Measurements from ENCODE around the gene SPARC. TPM values are rescaled to one million over a fixed set of nuclear protein-coding genes. Genes with fewer than 3 reads are reported as not detected.
"Not testable (repeated sequence)": the region's sequence is repeated elsewhere in the genome, so short reads cannot be mapped to it uniquely, and the experiment has no call there.

Gene SPARC
- total RNA-seq = not detected in 2 replicates

GRCh38 chr5:151686674-151687407 lies at the start of gene SPARC:
Gene SPARC (minus strand): TSS chr5:151686915. CDS start chr5:151676188, 10,727 bp downstream.
- H3K9me3 Mint-ChIP-seq = no peaks in the 10 kb centered on the region
- peaks cover 29% of the 10 kb centered on the region for H3K27me3 Mint-ChIP-seq (ENCODE audit: insufficient read depth)
- H3K27ac Mint-ChIP-seq = no peak within 1 kb of the TSS
- H3K4me1 Mint-ChIP-seq (ENCODE audit: low read depth) = peaks cover 9% of the 10 kb centered on the region
- no peaks in the 10 kb centered on the region for H3K36me3 Mint-ChIP-seq (ENCODE audit: low read depth)
- no peak within 1 kb of the TSS for H3K4me3 Mint-ChIP-seq
- no peak for DNase-seq (ENCODE audit: low spot score)
- intact Hi-C loops (cut with micrococcal nuclease) = no loop called here

DNA sequence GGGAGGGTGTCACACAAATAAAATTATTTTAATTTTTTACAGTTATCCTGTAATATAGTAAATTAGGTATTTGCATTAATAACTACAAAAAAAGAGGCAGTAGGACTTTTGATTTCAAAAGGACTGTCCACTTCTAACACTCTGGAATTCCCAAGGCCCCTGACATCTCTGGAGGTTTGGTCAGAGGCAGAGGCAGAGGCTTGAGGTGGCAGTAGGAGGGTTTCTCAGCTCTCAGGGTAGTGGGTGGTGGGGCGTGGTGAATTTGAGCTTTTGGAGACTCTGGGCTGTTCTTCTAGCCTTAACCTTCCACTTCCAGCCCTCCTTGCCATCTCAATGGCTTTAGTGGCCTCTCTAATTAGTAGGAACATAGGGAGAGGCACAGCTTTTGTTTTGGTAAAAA lies 48.9 kb upstream of the SPARC start:
- Mint-ChIP-seq H3K36me3 (ENCODE audit: low read depth) (peaks cover 13% of the 10 kb centered on the region), H3K4me3 (no peak overlapping the region), H3K9me3 (no peaks in the 10 kb centered on the region), H3K27me3 (ENCODE audit: insufficient read depth) (no peaks in the 10 kb centered on the region), H3K4me1 (ENCODE audit: low read depth) (no peaks in the 10 kb centered on the region), H3K27ac (no peak overlapping the region)
- DNase-seq (ENCODE audit: low spot score) = no peak
- intact Hi-C loops (cut with micrococcal nuclease) = no loop called here

DNA sequence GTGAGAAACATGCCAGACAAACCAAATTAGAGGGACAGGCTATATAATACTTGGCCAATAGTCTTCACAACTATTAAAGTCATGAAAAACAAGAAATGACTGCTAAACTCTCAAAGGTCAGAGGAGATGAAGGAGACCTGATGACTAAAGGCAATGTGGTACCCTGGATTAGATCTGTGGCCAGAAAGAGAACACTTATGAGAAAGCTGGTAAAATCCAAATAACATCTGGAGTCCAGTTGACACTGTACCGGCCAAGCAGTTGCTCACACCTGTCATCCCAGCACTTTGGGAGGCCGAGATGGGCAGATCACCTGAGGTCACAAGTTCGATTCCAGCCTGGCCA lies 47.3 kb upstream of the SPARC start:
- Mint-ChIP-seq H3K27me3 (ENCODE audit: insufficient read depth) (no peaks in the 10 kb centered on the region), H3K36me3 (ENCODE audit: low read depth) (peaks cover 22% of the 10 kb centered on the region), H3K9me3 (peaks cover 10% of the 10 kb centered on the region), H3K27ac (no peak overlapping the region), H3K4me3 (no peak overlapping the region), H3K4me1 (ENCODE audit: low read depth) (peaks cover 10% of the 10 kb centered on the region)
- intact Hi-C loops (cut with micrococcal nuclease) = no loop called here
- DNase-seq (ENCODE audit: low spot score) = no peak

DNA sequence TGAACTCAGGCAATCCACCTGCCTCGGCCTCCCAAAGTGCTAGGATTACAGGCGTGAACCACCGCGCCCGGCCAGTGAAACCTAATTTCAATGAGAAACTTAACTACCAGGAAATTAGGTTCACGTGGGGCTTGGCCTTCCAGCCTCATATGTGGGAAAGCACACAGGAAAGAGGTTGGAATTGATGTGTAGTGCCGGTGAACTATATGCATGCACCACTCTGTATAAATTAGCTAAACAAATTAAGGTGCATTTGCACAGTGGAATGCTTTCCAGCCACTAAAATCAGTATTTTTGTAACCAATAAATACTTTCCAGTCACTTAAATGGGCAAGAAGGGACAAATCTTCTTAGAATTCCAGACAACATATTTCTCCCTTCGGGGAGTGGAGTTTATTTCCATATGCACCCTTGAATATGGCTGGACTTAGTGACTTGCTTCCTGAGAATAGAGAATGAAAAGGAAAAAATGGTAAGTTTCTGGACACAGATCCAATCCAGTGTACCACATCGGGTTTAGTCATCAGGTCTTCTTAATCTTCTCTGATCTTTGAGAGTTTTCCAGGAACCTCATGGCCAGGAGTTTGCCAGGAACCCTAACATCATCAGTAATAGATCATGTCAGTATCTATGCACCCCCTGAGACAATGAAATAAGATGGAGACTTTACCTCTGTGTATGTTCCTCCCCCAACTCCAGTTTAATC lies 46.8 kb upstream of the SPARC start:
- H3K27ac Mint-ChIP-seq = no peak overlapping the region
- intact Hi-C loops (cut with micrococcal nuclease) = no loop called here
- H3K27me3 Mint-ChIP-seq (ENCODE audit: insufficient read depth) = no peaks in the 10 kb centered on the region
- H3K36me3 Mint-ChIP-seq (ENCODE audit: low read depth) = peaks cover 21% of the 10 kb centered on the region
- no peak for DNase-seq (ENCODE audit: low spot score)
- peaks cover 10% of the 10 kb centered on the region for H3K9me3 Mint-ChIP-seq
- peaks cover 10% of the 10 kb centered on the region for H3K4me1 Mint-ChIP-seq (ENCODE audit: low read depth)
- no peak overlapping the region for H3K4me3 Mint-ChIP-seq

GRCh38 chr5:151730381-151730780 lies 43.7 kb upstream of the SPARC start:
- peaks cover 24% of the 10 kb centered on the region for H3K36me3 Mint-ChIP-seq (ENCODE audit: low read depth)
- H3K9me3 Mint-ChIP-seq = peaks cover 10% of the 10 kb centered on the region
- H3K4me1 Mint-ChIP-seq (ENCODE audit: low read depth) = peaks cover 10% of the 10 kb centered on the region
- intact Hi-C loops (cut with micrococcal nuclease) = no loop called here
- H3K27ac Mint-ChIP-seq = no peak overlapping the region
- no peak overlapping the region for H3K4me3 Mint-ChIP-seq
- no peaks in the 10 kb centered on the region for H3K27me3 Mint-ChIP-seq (ENCODE audit: insufficient read depth)
- DNase-seq (ENCODE audit: low spot score) = no peak

DNA sequence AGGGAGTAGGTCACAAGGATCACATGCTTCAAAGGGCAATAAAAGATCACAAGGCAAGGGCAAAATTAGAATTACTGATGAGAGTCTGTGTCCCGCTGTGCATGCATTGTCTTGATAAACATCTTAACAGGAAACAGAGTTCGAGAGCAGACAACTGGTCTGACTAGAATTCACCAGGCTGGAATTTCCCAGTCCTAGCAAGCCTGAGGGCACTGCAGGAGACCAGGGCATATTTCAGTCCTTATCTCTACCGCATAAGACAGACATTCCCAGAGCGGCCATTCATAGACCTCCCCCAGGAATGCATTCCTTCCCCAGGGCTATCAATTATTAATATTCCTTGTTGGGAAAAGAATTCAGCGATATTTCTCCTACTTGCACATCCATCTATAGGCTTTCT lies 42.9 kb upstream of the SPARC start:
- H3K4me3 Mint-ChIP-seq; H3K27me3 Mint-ChIP-seq (ENCODE audit: insufficient read depth); H3K27ac Mint-ChIP-seq; DNase-seq (ENCODE audit: low spot score); intact Hi-C loops (cut with micrococcal nuclease): not testable (repeated sequence)
- Mint-ChIP-seq H3K9me3 (peaks cover 10% of the 10 kb centered on the region), H3K36me3 (ENCODE audit: low read depth) (peaks cover 24% of the 10 kb centered on the region), H3K4me1 (ENCODE audit: low read depth) (peaks cover 10% of the 10 kb centered on the region)

DNA sequence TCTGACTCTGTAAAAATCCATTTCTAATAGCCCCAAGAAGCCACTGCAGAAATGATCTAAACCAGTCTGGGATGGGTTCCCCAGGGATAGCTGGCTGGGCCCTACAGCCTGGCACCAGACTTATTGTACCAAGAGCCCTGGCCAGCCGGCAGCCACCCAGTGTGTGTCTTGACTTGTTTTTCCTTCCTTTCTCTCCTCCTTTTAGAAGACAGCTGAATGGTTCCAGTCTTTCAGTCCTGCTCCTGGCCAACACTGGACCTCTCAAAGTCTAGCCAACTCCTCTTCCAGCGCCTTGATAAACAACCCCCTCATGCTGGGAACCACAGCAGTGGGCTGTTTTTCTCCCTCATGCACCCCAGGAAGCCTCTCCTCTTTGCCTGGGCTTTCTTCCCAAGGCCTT lies 37.6 kb upstream of the SPARC start:
- H3K4me1 Mint-ChIP-seq (ENCODE audit: low read depth) = peaks cover 18% of the 10 kb centered on the region
- H3K27ac Mint-ChIP-seq = no peak overlapping the region
- no peak for DNase-seq (ENCODE audit: low spot score)
- H3K4me3 Mint-ChIP-seq = no peak overlapping the region
- no peaks in the 10 kb centered on the region for H3K27me3 Mint-ChIP-seq (ENCODE audit: insufficient read depth)
- intact Hi-C loops (cut with micrococcal nuclease) = no loop called here
- H3K9me3 Mint-ChIP-seq = peaks cover 3% of the 10 kb centered on the region
- H3K36me3 Mint-ChIP-seq (ENCODE audit: low read depth) = peaks cover 8% of the 10 kb centered on the region

DNA sequence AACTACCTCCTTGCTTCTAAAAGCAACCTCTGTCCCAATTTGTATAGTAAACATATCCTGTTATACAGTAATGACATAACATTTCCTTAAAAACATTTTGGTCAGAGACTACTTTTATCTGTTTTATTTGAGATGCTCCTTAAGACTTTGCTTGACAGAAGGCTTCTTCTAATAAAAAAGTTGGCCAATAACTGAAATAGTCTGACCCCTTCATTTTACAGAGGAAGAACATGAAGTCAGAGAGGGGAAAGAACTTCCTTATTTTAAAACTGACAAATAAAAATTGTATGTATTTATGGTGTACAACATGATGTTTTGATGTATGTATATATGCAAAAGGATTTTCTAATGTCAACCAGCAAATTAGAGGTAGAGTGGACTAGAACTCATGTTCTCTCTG lies 35.8 kb upstream of the SPARC start:
- H3K4me1 Mint-ChIP-seq (ENCODE audit: low read depth) = peaks cover 15% of the 10 kb centered on the region
- DNase-seq (ENCODE audit: low spot score) = no peak
- H3K27me3 Mint-ChIP-seq (ENCODE audit: insufficient read depth) = no peaks in the 10 kb centered on the region
- no peaks in the 10 kb centered on the region for H3K9me3 Mint-ChIP-seq
- intact Hi-C loops (cut with micrococcal nuclease) = no loop called here
- no peak overlapping the region for H3K27ac Mint-ChIP-seq
- H3K4me3 Mint-ChIP-seq = no peak overlapping the region
- H3K36me3 Mint-ChIP-seq (ENCODE audit: low read depth) = no peaks in the 10 kb centered on the region

- intact Hi-C loops (cut with micrococcal nuclease) = no loop called here
- H3K36me3 Mint-ChIP-seq (ENCODE audit: low read depth) = no peaks in the 10 kb centered on the region
- no peak overlapping the region for H3K4me3 Mint-ChIP-seq
- peaks cover 15% of the 10 kb centered on the region for H3K4me1 Mint-ChIP-seq (ENCODE audit: low read depth)
- H3K9me3 Mint-ChIP-seq = no peaks in the 10 kb centered on the region
- no peaks in the 10 kb centered on the region for H3K27me3 Mint-ChIP-seq (ENCODE audit: insufficient read depth)
- no peak overlapping the region for H3K27ac Mint-ChIP-seq
- no peak for DNase-seq (ENCODE audit: low spot score)
These were observed 35.2 kb upstream of the SPARC start for GRCh38 chr5:151721812-151722391.

- Mint-ChIP-seq H3K4me3 (no peak overlapping the region), H3K27me3 (ENCODE audit: insufficient read depth) (no peaks in the 10 kb centered on the region), H3K4me1 (ENCODE audit: low read depth) (peaks cover 15% of the 10 kb centered on the region), H3K36me3 (ENCODE audit: low read depth) (no peaks in the 10 kb centered on the region), H3K27ac (peak overlapping the region; percentile 73), H3K9me3 (no peaks in the 10 kb centered on the region)
- DNase-seq (ENCODE audit: low spot score) = no peak
- intact Hi-C loops (cut with micrococcal nuclease) = no loop called here
These were observed 34.5 kb upstream of the SPARC start for GRCh38 chr5:151721087-151721646.

DNA sequence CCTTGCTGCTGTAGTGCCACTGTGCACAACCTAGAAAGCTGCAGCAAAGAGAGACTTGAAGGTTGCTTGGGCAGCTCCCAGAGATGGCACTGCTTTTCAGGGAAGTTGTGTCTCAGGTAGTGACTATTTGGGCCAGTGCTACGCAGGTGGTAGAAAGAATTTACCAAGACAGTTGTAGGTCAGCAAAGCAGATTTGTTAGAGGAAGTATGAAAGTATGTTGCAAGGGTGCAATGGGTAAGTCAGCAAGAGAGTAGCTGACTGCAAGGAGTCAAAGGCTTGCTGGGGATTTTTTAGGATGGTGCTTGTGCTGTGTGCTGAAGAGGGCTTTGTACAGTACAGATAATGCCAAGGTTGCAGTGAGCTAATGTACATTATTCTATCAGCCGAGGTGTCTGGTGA lies 33.5 kb upstream of the SPARC start:
- Mint-ChIP-seq H3K27ac (no peak overlapping the region), H3K4me1 (ENCODE audit: low read depth) (peaks cover 15% of the 10 kb centered on the region), H3K36me3 (ENCODE audit: low read depth) (no peaks in the 10 kb centered on the region), H3K4me3 (no peak overlapping the region), H3K27me3 (ENCODE audit: insufficient read depth) (no peaks in the 10 kb centered on the region), H3K9me3 (no peaks in the 10 kb centered on the region)
- intact Hi-C loops (cut with micrococcal nuclease) = no loop called here
- no peak for DNase-seq (ENCODE audit: low spot score)

- no peak overlapping the region for H3K27ac Mint-ChIP-seq
- intact Hi-C loops (cut with micrococcal nuclease) = no loop called here
- DNase-seq (ENCODE audit: low spot score) = no peak
- H3K27me3 Mint-ChIP-seq (ENCODE audit: insufficient read depth) = no peaks in the 10 kb centered on the region
- H3K9me3 Mint-ChIP-seq = no peaks in the 10 kb centered on the region
- peaks cover 15% of the 10 kb centered on the region for H3K4me1 Mint-ChIP-seq (ENCODE audit: low read depth)
- no peaks in the 10 kb centered on the region for H3K36me3 Mint-ChIP-seq (ENCODE audit: low read depth)
- no peak overlapping the region for H3K4me3 Mint-ChIP-seq
These were observed 32.7 kb upstream of the SPARC start for GRCh38 chr5:151719228-151720000.
